Measurements from ENCODE around the gene AATF. TPM values are rescaled to one million over a fixed set of nuclear protein-coding genes. Genes with fewer than 3 reads are reported as not detected.

Gene AATF
- total and polyA plus RNA-seq, 2 of the 8 experiments (the other 6 are each of a cell fraction or from before 2014, with no cell fraction given): 20.1 to 62.8 TPM

DNA sequence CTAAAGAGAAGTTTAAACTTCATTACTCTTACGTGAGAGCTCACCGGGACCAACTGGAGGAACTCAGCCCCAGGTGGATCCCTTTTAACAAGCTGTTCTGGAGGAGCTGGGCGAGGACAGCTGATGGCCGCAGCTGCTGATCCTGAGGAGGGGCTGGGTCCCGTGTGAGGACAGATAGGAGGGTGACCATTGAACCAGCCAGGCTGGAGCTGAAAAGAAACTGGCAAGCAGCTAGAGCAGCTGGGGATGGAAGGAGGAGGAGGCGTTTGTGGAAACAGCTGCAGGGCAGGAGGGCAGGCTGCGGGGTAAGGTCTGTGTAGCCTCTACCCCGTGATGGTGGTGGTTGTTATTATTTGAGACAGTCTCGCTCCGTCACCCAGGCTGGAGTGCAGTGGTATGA lies 119.5 kb downstream of the AATF start:
- POLR2A ChIA-PET (ENCODE audit: partially characterized antibody): interaction anchor here (0.8 to 1.6 kb wide), 3 partner anchors 14 to 16 kb away, joined by 3 to 5 read pairs (median 4); no protein-coding TSS in a partner anchor
- H3K14ac ChIP-seq (ENCODE audit: insufficient read length): no peak overlapping the region
- no peaks in the 10 kb centered on the region; a peak in 1 of 7 replicates for H3K27me3 ChIP-seq (replicated peaks in 1 of 4; ENCODE audit: control insufficient read depth in 3 of 4, extremely low read depth in 1 of 4, insufficient read depth in 3 of 4, low read length in 3 of 4)
- CTCF ChIA-PET (ENCODE audit: partially characterized antibody): interaction anchor here (0.8 to 2.1 kb wide), 11 partner anchors 13 to 439 kb away, joined by 3 to 14 read pairs (median 4); no protein-coding TSS in a partner anchor
- FAIRE-seq (no peak), DNase-seq (ENCODE audit: low read depth in 1 of 2, low spot score in 2 of 2) (no peak)
- H2BK20ac ChIP-seq (ENCODE audit: low read length): peak overlapping the region; percentile 90; the same call in 1 of the 2 replicates
- H2BK12ac ChIP-seq (ENCODE audit: low read depth, low read length): peak overlapping the region; percentile 95; the same call in 1 of the 2 replicates
- H3K79me2 ChIP-seq (ENCODE audit: control insufficient read depth in 1 of 2, insufficient read depth in 2 of 2, low read length in 2 of 2): no peaks in the 10 kb centered on the region
- peaks cover 21 to 42% (median 37%) of the 10 kb centered on the region in 4 experiments for H3K4me1 ChIP-seq (replicated peaks in 1 of 4; ENCODE audit: control insufficient read depth in 3 of 4, insufficient read depth in 4 of 4, low read length in 3 of 4)
- no peak overlapping the region for H3K4me2 ChIP-seq (ENCODE audit: insufficient read depth in 1 of 2, low read depth in 2 of 2, low read length in 2 of 2)
- H3K9me3 ChIP-seq (ENCODE audit: insufficient read depth in 2 of 2, low read depth in 1 of 2, low read length in 1 of 2): no peaks in the 10 kb centered on the region
- no peak overlapping the region for H2BK15ac ChIP-seq (ENCODE audit: low read length)
- TF ChIP-seq RAD21 (IDR thresholded peaks at IDR 0.05 in 1 of 2, conservative IDR thresholded peaks at IDR 0.05 in 1 of 2; ENCODE audit: low read depth in 2 of 2, low read length in 2 of 2) (no peak), JUN (IDR thresholded peaks at IDR 0.05; ENCODE audit: low read depth, low read length) (no peak), SIX5 (IDR thresholded peaks at IDR 0.05; ENCODE audit: low read depth, low read length) (no peak)
- TF ChIP-seq, protein P1, sequence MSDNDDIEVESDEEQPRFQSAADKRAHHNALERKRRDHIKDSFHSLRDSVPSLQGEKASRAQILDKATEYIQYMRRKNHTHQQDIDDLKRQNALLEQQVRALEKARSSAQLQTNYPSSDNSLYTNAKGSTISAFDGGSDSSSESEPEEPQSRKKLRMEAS (IDR thresholded peaks at IDR 0.05): no peak
- H3K4me3 ChIP-seq (ENCODE audit: extremely low read depth in 1 of 4, insufficient read depth in 2 of 4, low read depth in 3 of 4, low read length in 4 of 4): no peak overlapping the region
- H2AK5ac ChIP-seq (ENCODE audit: low read depth, low read length): no peak overlapping the region
- H3K9ac ChIP-seq (replicated peaks in 1 of 4; ENCODE audit: extremely low read depth in 1 of 4, low read depth in 3 of 4, low read length in 3 of 4): no peak overlapping the region
- peak overlapping the region; percentile 8 for H3K4ac ChIP-seq (replicated peaks; ENCODE audit: insufficient read length, low read depth, low read length)
- H3K56ac ChIP-seq (replicated peaks; ENCODE audit: insufficient read length, low read depth, low read length): peak overlapping the region; percentile 17
- H2AFZ ChIP-seq (ENCODE audit: low read length): no peak overlapping the region
- peak overlapping the region; percentile 91; the same call in 1 of the 2 replicates for H4K8ac ChIP-seq (ENCODE audit: extremely low read depth, insufficient read depth, low read length)
- no peaks in the 10 kb centered on the region for H3K36me3 ChIP-seq (ENCODE audit: control insufficient read depth in 2 of 4, insufficient read depth in 4 of 4, low read length in 3 of 4)
- H3K79me1 ChIP-seq (ENCODE audit: low read depth, low read length): no peaks in the 10 kb centered on the region
- peak overlapping the region; percentile 92 for H4K91ac ChIP-seq (replicated peaks; ENCODE audit: insufficient read length, low read length)
- 85% methylated on average over 10 of the region's 10 CpGs; no CpG with 5 or more reads in 1 of the 2 experiments for WGBS, 2 experiments (ENCODE audit: extremely low coverage in 1 of 2, insufficient coverage in 1 of 2, insufficient read length in 1 of 2, insufficient replicate concordance in 2 of 2, low coverage in 1 of 2, low lambda C conversion rate in 2 of 2, missing lambda C conversion rate in 1 of 2)
- H4K20me1 ChIP-seq (replicated peaks in 1 of 2; ENCODE audit: control insufficient read depth in 1 of 2, insufficient read depth in 2 of 2, low read length in 2 of 2): no peaks in the 10 kb centered on the region
- no peak overlapping the region for H3K27ac ChIP-seq (ENCODE audit: low read depth, low read length)
- peak overlapping the region; percentile 96 for H2BK120ac ChIP-seq (replicated peaks; ENCODE audit: low read depth, low read length)
- no peaks in the 10 kb centered on the region; the same call in 1 of the 2 replicates for H3K23me2 ChIP-seq (ENCODE audit: low read depth, low read length)
- H3K23ac ChIP-seq (ENCODE audit: insufficient read length): no peak overlapping the region
- H4K5ac ChIP-seq (ENCODE audit: insufficient read length, low read depth, low read length): peak overlapping the region; percentile 39
- H3K18ac ChIP-seq (ENCODE audit: extremely low read depth, low read length): peak overlapping the region; percentile 84; the same call in 1 of the 2 replicates
- peak overlapping the region; percentile 86; the same call in 1 of the 2 replicates for H2BK5ac ChIP-seq (ENCODE audit: low read depth, low read length)

Data from H1 (cell line).